Hepatocyte (in vitro differentiated cells): ENCODE measurements around the gene DOCK2. TPM values are rescaled to one million over a fixed set of nuclear protein-coding genes. Genes with fewer than 3 reads are reported as not detected.
A peak's percentile ranks its signal among the peaks of the same experiment; 100 is the strongest.

ENCODE experiments used
- DNase-seq: peaks from one replicate; pipeline ENCODE4 v3.0.0-alpha.2; 2016; ENCODE audit warnings: low spot score
- H2AFZ ChIP-seq: fragments of 200-600 bp; sonication (generic); 2 replicates; pipeline ENCODE4 v1.6.0; 2016; ENCODE audit warnings: antibody characterized with exemption, mild to moderate bottlenecking
- H3K27ac ChIP-seq: fragments of 200-600 bp; sonication (generic); 2 replicates; pipeline ENCODE4 v1.5.1; 2016; ENCODE audit warnings: mild to moderate bottlenecking
- H3K27me3 ChIP-seq: fragments of 200-600 bp; sonication (generic); 2 replicates; pipeline ENCODE4 v1.6.1; 2016
- H3K36me3 ChIP-seq: fragments of 200-600 bp; sonication (generic); replicated peaks from 2 replicates; pipeline ENCODE4 v1.5.1; 2016; ENCODE audit warnings: low read depth; ENCODE audit not compliant: insufficient read depth
- H3K4me1 ChIP-seq: fragments of 200-600 bp; sonication (generic); 2 replicates; pipeline ENCODE4 v1.5.1; 2016; ENCODE audit warnings: mild to moderate bottlenecking, moderate library complexity; ENCODE audit not compliant: insufficient read depth
- H3K4me2 ChIP-seq: fragments of 200-600 bp; sonication (generic); 2 replicates; pipeline ENCODE4 v1.6.0; 2016
- H3K4me3 ChIP-seq: fragments of 200-600 bp; sonication (generic); 2 replicates; pipeline ENCODE4 v1.5.1; 2016; ENCODE audit warnings: mild to moderate bottlenecking
- H3K79me2 ChIP-seq: fragments of 200-600 bp; sonication (generic); 2 replicates; pipeline ENCODE4 v1.6.0; 2017; ENCODE audit warnings: mild to moderate bottlenecking
- H3K9me2 ChIP-seq: fragments of 200-600 bp; sonication (generic); replicated peaks from 2 replicates; pipeline ENCODE4 v1.6.0; 2017; ENCODE audit warnings: mild to moderate bottlenecking; ENCODE audit not compliant: insufficient read depth
- H3K9me3 ChIP-seq: fragments of 200-600 bp; sonication (generic); 2 replicates; pipeline ENCODE4 v1.5.1; 2016; ENCODE audit warnings: low read depth, mild to moderate bottlenecking
- H4K20me1 ChIP-seq: fragments of 200-600 bp; sonication (generic); 2 replicates; pipeline ENCODE4 v1.6.0; 2016; ENCODE audit warnings: mild to moderate bottlenecking; ENCODE audit not compliant: insufficient read depth, poor library complexity, severe bottlenecking
- EZH2 ChIP-seq: fragments of 200-600 bp; sonication (generic); IDR thresholded peaks from 2 replicates; pipeline ENCODE4 v1.6.1; 2016; ENCODE audit warnings: antibody characterized with exemption, mild to moderate bottlenecking, borderline replicate concordance
- EZH2phosphoT487 ChIP-seq: fragments of 200-600 bp; sonication (generic); IDR thresholded peaks from one replicate; pipeline ENCODE4 v1.6.1; 2018; ENCODE audit warnings: antibody characterized with exemption, mild to moderate bottlenecking, low read depth, moderate library complexity; ENCODE audit not compliant: unreplicated experiment, severe bottlenecking
- WGBS: methylation state at CpG from one replicate; pipeline ENCODE4 v1.1.6; 2016; ENCODE audit warnings: low lambda C conversion rate; ENCODE audit errors: missing lambda C conversion rate; 5-methylcytosine and 5-hydroxymethylcytosine counted together
- polyA plus RNA-seq: library from polyadenylated mRNA; unstranded; fragments of >200 nt; fragmentation: Nextera tagmentation; extraction: Ambion mirVana; gene quantifications from 2 replicates; pipeline ENCODE4 v1.2.1, GENCODE V29; 2016
- total RNA-seq: library from RNA; depleted of rRNA; stranded (reverse); fragments of >200 nt; gene quantifications from 2 replicates; pipeline ENCODE4 v1.2.3, GENCODE V29; 2014
- TF ChIP-seq, protein P1 (sequence below): fragments of 200-600 bp; sonication (generic); IDR thresholded peaks from 2 replicates; pipeline ENCODE4 v1.5.1; 2016; ENCODE audit warnings: antibody characterized with exemption, mild to moderate bottlenecking; ENCODE audit not compliant: poor library complexity

The DOCK2 gene
- total and polyA plus RNA-seq, 2 experiments from 2014 or later, result 0.60 TPM; not detected in 1

DNA sequence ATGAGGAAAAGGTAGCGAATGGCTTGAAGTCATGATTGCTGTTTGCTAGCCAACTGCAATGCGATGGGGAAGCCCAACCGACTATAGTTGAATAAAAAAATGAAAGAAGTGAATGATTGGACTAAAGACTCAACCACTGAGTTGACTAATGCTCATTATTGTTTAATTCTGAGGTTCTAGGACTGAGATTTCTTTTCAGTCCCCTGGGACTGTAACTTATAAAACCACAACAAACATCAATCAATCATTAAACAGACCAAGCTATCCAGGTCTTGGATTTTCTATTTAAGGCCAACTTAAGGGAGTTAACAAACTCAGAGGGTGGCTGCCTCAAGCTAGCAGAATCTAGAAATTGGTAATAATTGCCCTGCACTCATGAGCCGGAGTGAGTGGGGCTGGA lies 154.2 kb downstream of the DOCK2 start:
- TF ChIP-seq EZH2phosphoT487, result no peak
- TF ChIP-seq, protein P1, sequence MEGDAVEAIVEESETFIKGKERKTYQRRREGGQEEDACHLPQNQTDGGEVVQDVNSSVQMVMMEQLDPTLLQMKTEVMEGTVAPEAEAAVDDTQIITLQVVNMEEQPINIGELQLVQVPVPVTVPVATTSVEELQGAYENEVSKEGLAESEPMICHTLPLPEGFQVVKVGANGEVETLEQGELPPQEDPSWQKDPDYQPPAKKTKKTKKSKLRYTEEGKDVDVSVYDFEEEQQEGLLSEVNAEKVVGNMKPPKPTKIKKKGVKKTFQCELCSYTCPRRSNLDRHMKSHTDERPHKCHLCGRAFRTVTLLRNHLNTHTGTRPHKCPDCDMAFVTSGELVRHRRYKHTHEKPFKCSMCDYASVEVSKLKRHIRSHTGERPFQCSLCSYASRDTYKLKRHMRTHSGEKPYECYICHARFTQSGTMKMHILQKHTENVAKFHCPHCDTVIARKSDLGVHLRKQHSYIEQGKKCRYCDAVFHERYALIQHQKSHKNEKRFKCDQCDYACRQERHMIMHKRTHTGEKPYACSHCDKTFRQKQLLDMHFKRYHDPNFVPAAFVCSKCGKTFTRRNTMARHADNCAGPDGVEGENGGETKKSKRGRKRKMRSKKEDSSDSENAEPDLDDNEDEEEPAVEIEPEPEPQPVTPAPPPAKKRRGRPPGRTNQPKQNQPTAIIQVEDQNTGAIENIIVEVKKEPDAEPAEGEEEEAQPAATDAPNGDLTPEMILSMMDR, result no peak
- TF ChIP-seq EZH2, result no peak
- Histone ChIP-seq H3K27ac (peak overlapping the region; percentile 49), H3K79me2 (no peaks in the 10 kb centered on the region), H3K4me3 (no peak overlapping the region), H3K27me3 (no peaks in the 10 kb centered on the region), H4K20me1 (no peaks in the 10 kb centered on the region), H3K9me2 (no peaks in the 10 kb centered on the region), H3K4me1 (peaks cover 14% of the 10 kb centered on the region), H3K36me3 (no peaks in the 10 kb centered on the region), H3K4me2 (no peak overlapping the region), H3K9me3 (no peaks in the 10 kb centered on the region), H2AFZ (no peak overlapping the region)
- no peak for DNase-seq
- 85% methylated on average over 4 of the region's 4 CpGs for WGBS

DNA sequence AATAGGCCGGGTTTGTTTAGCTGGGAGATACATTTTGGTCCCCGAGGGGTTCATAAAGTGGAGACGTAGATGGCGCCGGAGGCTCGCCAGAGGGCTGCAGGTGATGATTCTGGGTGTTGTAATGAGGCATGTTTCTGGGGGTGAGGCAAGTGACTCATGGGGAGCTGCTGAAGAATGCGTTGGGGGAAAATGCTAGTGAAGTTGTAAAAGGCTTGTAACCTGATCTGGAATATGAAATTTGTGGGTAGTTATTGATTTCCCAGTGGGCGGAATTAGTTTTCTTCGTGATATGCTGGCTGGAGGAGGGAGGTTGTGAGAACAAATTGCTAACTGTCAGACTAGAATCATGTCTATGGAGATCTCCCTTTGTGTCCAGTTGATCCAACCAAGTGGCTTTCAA lies 158.3 kb downstream of the DOCK2 start:
- no peaks in the 10 kb centered on the region for H3K36me3 ChIP-seq
- no peak overlapping the region for H2AFZ ChIP-seq

DNA sequence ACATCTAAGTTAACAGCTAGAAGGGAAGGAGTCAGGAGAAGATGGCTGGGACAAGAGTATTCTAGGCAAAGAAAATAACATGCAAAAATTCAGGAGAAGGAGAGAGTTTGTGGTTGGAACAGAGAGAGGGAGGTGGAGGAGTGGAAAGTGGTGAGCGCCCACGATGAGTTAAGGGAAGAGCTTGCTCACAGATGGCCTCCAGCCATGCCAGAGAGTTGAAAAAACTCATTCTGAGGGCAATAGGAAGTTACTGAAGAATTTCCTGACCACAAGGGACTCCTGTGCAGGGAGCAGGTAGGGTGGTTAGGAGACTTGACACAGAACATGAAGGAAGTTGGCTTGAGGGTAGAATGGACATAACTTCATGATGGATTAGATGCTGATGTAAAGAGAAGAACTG lies 159.7 kb downstream of the DOCK2 start:
- H2AFZ ChIP-seq, result no peak overlapping the region
- no peak overlapping the region for H3K4me2 ChIP-seq
- no peak overlapping the region for H3K27ac ChIP-seq
- H4K20me1 ChIP-seq, result no peaks in the 10 kb centered on the region
- no peaks in the 10 kb centered on the region for H3K79me2 ChIP-seq
- no peaks in the 10 kb centered on the region for H3K36me3 ChIP-seq
- no peaks in the 10 kb centered on the region for H3K4me1 ChIP-seq
- no peak for TF ChIP-seq EZH2phosphoT487
- TF ChIP-seq, protein P1, result no peak
- TF ChIP-seq EZH2, result no peak
- H3K9me3 ChIP-seq, result no peaks in the 10 kb centered on the region
- WGBS, result 100% methylated on average over 2 of the region's 2 CpGs
- H3K9me2 ChIP-seq, result no peaks in the 10 kb centered on the region
- no peaks in the 10 kb centered on the region for H3K27me3 ChIP-seq
- DNase-seq, result no peak
- H3K4me3 ChIP-seq, result no peak overlapping the region

More for the DNA sequence above, 158.3 kb downstream of the DOCK2 start:
- H3K79me2 ChIP-seq, result no peaks in the 10 kb centered on the region
- WGBS, result 81% methylated on average over 9 of the region's 9 CpGs
- no peaks in the 10 kb centered on the region for H3K27me3 ChIP-seq
- peaks cover 11% of the 10 kb centered on the region for H3K4me1 ChIP-seq
- no peak overlapping the region for H3K27ac ChIP-seq
- no peaks in the 10 kb centered on the region for H3K9me2 ChIP-seq
- H3K4me3 ChIP-seq, result no peak overlapping the region
- H3K9me3 ChIP-seq, result no peaks in the 10 kb centered on the region
- H4K20me1 ChIP-seq, result no peaks in the 10 kb centered on the region
- DNase-seq, result no peak
- no peak overlapping the region for H3K4me2 ChIP-seq
- TF ChIP-seq, protein P1, result no peak
- no peak for TF ChIP-seq EZH2phosphoT487
- TF ChIP-seq EZH2, result no peak

DNA sequence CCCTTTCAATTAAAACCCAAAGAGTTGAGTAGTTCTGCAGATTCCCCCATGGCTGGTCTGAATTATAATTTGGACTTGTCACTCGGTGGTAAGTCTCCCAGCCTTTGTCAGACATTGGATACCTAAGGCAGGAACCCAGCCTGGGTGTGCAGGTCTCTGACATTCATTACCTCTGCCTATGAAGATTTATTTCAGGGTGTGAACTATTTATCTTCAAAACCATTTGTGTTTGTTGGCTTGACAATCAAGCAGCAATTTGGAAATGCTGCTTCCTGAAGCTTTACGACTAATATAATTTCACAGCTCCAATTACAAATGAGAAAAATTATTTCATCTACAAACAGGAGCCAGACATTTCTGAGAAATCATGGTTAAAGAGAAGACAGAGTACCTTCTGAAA lies 160.5 kb downstream of the DOCK2 start:
- H3K4me2 ChIP-seq, result no peak overlapping the region
- WGBS, result 86% methylated on average over 2 of the region's 2 CpGs
- H2AFZ ChIP-seq, result no peak overlapping the region
- no peak for DNase-seq
- H3K27ac ChIP-seq, result no peak overlapping the region
- no peaks in the 10 kb centered on the region for H3K27me3 ChIP-seq
- no peak for TF ChIP-seq EZH2phosphoT487
- no peak for TF ChIP-seq EZH2
- TF ChIP-seq, protein P1, result no peak
- no peaks in the 10 kb centered on the region for H3K9me2 ChIP-seq
- H3K4me3 ChIP-seq, result no peak overlapping the region
- H3K9me3 ChIP-seq, result no peaks in the 10 kb centered on the region
- H3K4me1 ChIP-seq, result no peaks in the 10 kb centered on the region
- H3K79me2 ChIP-seq, result no peaks in the 10 kb centered on the region
- H3K36me3 ChIP-seq, result no peaks in the 10 kb centered on the region
- no peaks in the 10 kb centered on the region for H4K20me1 ChIP-seq
